Heart left ventricle (tissue), 16 donors: ENCODE results near the gene PGM1. TPM values are rescaled to one million over a fixed set of nuclear protein-coding genes. Genes with fewer than 3 reads are reported as not detected.

ENCODE experiments used
- ATAC-seq, 4 donors: fragments of 200-7000 bp; cut with Tn5 transposase; one replicate each; pipeline ENCODE4 v1.9.1; 2020 to 2022; ENCODE audit warnings: moderate library complexity in 4 of 4, mild to moderate bottlenecking in 3 of 4, moderate number of reproducible peaks in 1 of 4
- DNase-seq, 5 donors: peaks; one replicate each; pipeline ENCODE4 v3.0.0-alpha.2; 2020
- H3K27ac ChIP-seq, 12 donors: fragments of 200-600 bp; sonication (generic) in 4 of 12; one replicate each; pipeline versions ENCODE4 v1.5.0 to v1.8.0; 2016 to 2022; ENCODE audit warnings: mild to moderate bottlenecking in 2 of 12
- H3K27me3 ChIP-seq, 9 donors: fragments of 200-600 bp; sonication (generic) in 2 of 9; one replicate each; pipeline versions ENCODE4 v1.5.1 to v1.8.0; 2016 to 2022; ENCODE audit warnings: mild to moderate bottlenecking in 3 of 9
- H3K36me3 ChIP-seq, 9 donors: fragments of 200-600 bp; sonication (generic) in 2 of 9; one replicate each; pipeline versions ENCODE4 v1.5.0 to v1.8.0; 2018 to 2022; ENCODE audit warnings: mild to moderate bottlenecking in 2 of 9
- H3K4me1 ChIP-seq, 12 donors: fragments of 200-600 bp; sonication (generic) in 4 of 12; one replicate each; pipeline versions ENCODE4 v1.5.0 to v1.8.0; 2016 to 2022; ENCODE audit warnings: mild to moderate bottlenecking in 3 of 12
- H3K4me3 ChIP-seq, 12 donors: fragments of 200-600 bp; sonication (generic) in 4 of 12; one replicate each; pipeline versions ENCODE4 v1.5.0 to v1.8.0; 2017 to 2022; ENCODE audit warnings: mild to moderate bottlenecking in 9 of 12, moderate library complexity in 4 of 12
- H3K9me3 ChIP-seq, 12 donors: fragments of 200-600 bp; sonication (generic) in 4 of 12; one replicate each; pipeline versions ENCODE4 v1.5.0 to v1.8.0; 2016 to 2022; ENCODE audit warnings: mild to moderate bottlenecking in 1 of 12
- POLR2A ChIP-seq, 2 donors: fragments of 450-650 bp; IDR thresholded peaks; one replicate each; pipeline ENCODE4 v1.6.1; 2017; ENCODE audit warnings: antibody characterized with exemption in 2 of 2, mild to moderate bottlenecking in 2 of 2, moderate library complexity in 2 of 2
- WGBS, 4 donors: extraction: QIAGEN DNeasy Blood & Tissue Kit in 2 of 4; methylation state at CpG; one replicate each; pipeline versions ENCODE4 v1.1.5 to v1.1.7; 2013 to 2018; 5-methylcytosine and 5-hydroxymethylcytosine counted together
- intact Hi-C, 10 donors: fragments of 100-400 bp; cut with DNase I; formaldehyde crosslinking; loops; one replicate each; pipeline versions ENCODE4 v1.11.1 to v1.14.2; 2022
- polyA plus RNA-seq, 2 donors: library from polyadenylated mRNA; stranded (reverse); fragments of 200-250 nt; gene quantifications; one replicate each; pipeline ENCODE4 v1.2.3, GENCODE V29; 2013
- total RNA-seq, 9 donors: library from RNA; depleted of rRNA in 2 of 9; stranded (reverse); fragments of >200 nt in 2 of 9; fragmentation: NEBNext Ultra II Directional in 3 of 9; extraction: Animal tissue kit (Norgen Biotek cat#: 25700) in 3 of 9; gene quantifications; one replicate each; pipeline versions ENCODE4 v1.1.0 to v1.2.4, GENCODE V29; 2016 to 2023
- TF ChIP-seq, protein P1 (sequence below), 12 donors: fragments of 200-600 bp; sonication (generic) in 4 of 12; IDR thresholded peaks; one replicate each; pipeline versions ENCODE4 v1.5.0 to v1.8.0; 2018 to 2022; ENCODE audit warnings: antibody characterized with exemption in 12 of 12, mild to moderate bottlenecking in 5 of 12
- donor health status: ischemic (EF 13 %, LVEDD 7.1; RV severe dilation, severe dysfunction).
- donor health status: healthy with polysubstance abuse.
- donor health status: DM: no; HTN: yes; CAD: no.
- donor health status: DM: no; HTN: no; CAD: no.
- donor health status: ischemic (EF 25% LVEDD 6.9; RV normal size, moderate dysfunction).
- donor health status: ischemic (EF 25% LVEDD 5.7; RV mildly dilated, moderate dysfunction).
- donor health status: healthy.
- donor health status: DM: yes; HTN: yes; CAD: no.
- donor health status: ischemic (EF 35%, LVEDD 5.7; RV mildly dilated, moderate dysfunction).
- donor health status: nonischemic (EF 11% LVEDD 7.7; RV severe dilation, severe dysfunction).
- donor health status: DM: yes; HTN: yes; CAD: no.
- donor health status: PGD.
- donor health status: ischemic (EF 29% LVEDD 5.4; RV normal size, mild dysfunction).
- donor health status: nonischemic (EF 23%, LVEDD 6.1; RV moderate dilation, normal function).

The PGM1 gene
- total and polyA plus RNA-seq, 11 donors, result 51.4 to 419 (median 258) TPM

DNA sequence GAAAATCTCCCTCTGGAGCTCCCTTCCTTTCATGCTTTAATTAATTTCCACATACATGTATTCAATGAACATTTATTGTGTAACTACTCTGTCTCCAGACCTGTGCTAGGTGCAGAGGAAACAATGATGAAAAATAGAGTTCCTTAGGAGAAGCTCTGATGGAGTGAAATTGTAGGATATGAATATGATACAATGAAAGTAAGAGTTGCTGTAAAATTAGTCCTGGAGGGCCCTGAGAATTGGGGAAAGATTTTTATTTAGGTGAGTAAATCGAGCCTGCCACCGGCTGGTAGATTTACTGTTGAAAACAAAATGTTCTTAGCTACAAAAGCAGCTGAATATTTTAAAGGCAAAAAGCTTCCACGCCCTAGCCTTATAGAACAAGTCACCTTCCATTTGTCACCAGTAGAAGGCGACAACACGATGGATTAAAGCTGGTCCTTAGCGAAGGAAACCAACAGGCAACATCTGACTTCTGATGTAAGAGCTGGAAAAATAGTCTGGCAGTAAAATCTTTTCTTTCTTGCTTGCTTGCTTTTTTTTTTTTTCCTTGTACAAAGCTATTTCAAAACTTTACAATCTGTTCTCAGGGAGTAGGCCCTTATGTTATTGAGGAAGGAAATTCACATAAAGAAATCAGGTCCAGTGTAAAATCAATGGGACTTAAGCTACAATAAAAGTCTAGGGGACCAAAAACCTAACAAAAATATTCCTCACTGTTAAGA is 98.7 kb downstream of the PGM1 start:
- Histone ChIP-seq H3K36me3 (no peaks in the 10 kb centered on the region), H3K4me1 (peaks cover 0 to 20% (median 6%) of the 10 kb centered on the region in 12 donors), H3K27ac (peak overlapping the region in 8 of 12 donors; percentile 27 to 79 (median 50)), H3K4me3 (no peak overlapping the region), H3K9me3 (no peaks in the 10 kb centered on the region), H3K27me3 (no peaks in the 10 kb centered on the region)
- TF ChIP-seq, protein P1, sequence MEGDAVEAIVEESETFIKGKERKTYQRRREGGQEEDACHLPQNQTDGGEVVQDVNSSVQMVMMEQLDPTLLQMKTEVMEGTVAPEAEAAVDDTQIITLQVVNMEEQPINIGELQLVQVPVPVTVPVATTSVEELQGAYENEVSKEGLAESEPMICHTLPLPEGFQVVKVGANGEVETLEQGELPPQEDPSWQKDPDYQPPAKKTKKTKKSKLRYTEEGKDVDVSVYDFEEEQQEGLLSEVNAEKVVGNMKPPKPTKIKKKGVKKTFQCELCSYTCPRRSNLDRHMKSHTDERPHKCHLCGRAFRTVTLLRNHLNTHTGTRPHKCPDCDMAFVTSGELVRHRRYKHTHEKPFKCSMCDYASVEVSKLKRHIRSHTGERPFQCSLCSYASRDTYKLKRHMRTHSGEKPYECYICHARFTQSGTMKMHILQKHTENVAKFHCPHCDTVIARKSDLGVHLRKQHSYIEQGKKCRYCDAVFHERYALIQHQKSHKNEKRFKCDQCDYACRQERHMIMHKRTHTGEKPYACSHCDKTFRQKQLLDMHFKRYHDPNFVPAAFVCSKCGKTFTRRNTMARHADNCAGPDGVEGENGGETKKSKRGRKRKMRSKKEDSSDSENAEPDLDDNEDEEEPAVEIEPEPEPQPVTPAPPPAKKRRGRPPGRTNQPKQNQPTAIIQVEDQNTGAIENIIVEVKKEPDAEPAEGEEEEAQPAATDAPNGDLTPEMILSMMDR (IDR thresholded peaks at IDR 0.05), result peak; percentile 45 to 82 (median 71)
- TF ChIP-seq POLR2A (IDR thresholded peaks at IDR 0.05), result no peak
- intact Hi-C loops, result loop anchor here (2.0 to 10.0 kb wide), 14 partner anchors 80 to 550 kb away; partner anchors contain the start of gene ROR1 (in 1 of the 10)
- DNase-seq (peak in 2 of 5 donors; percentile 53 to 56), ATAC-seq (peak; percentile 74 to 87 (median 84))
- 1 to 2% (median 1%) methylated on average over 6 of the region's 6 CpGs for WGBS, 4 donors

GRCh38 chr1:63693944-63694571 is 100.8 kb downstream of the PGM1 start:
- H3K27ac ChIP-seq, result peak overlapping the region in 5 of 12 donors; percentile 0 to 94 (median 27)
- no peak for ATAC-seq
- H3K4me3 ChIP-seq, result no peak overlapping the region
- H3K4me1 ChIP-seq, result peaks cover 0 to 31% (median 11%) of the 10 kb centered on the region in 12 donors
- no peak for DNase-seq
- H3K9me3 ChIP-seq, result no peaks in the 10 kb centered on the region
- 92 to 97% (median 95%) methylated on average over 2 of the region's 2 CpGs for WGBS, 4 donors
- intact Hi-C loops, result loop anchor here (2.0 to 10.0 kb wide), 15 partner anchors 78 to 548 kb away; partner anchors contain the start of gene ROR1 (in 2 of the 10)
- H3K27me3 ChIP-seq, result no peaks in the 10 kb centered on the region
- H3K36me3 ChIP-seq, result no peaks in the 10 kb centered on the region
- TF ChIP-seq, protein P1 (IDR thresholded peaks at IDR 0.05), result no peak
- no peak for TF ChIP-seq POLR2A (IDR thresholded peaks at IDR 0.05)

GRCh38 chr1:63698001-63698838 is 105.0 kb downstream of the PGM1 start:
- peak; percentile 69 to 90 (median 77) for DNase-seq
- Histone ChIP-seq H3K4me1 (peaks cover 0 to 38% (median 8%) of the 10 kb centered on the region in 12 donors), H3K9me3 (no peaks in the 10 kb centered on the region), H3K4me3 (no peak overlapping the region), H3K27me3 (no peaks in the 10 kb centered on the region), H3K36me3 (no peaks in the 10 kb centered on the region), H3K27ac (peak overlapping the region; percentile 67 to 99 (median 92))
- TF ChIP-seq, protein P1 (IDR thresholded peaks at IDR 0.05), result no peak
- peak in 1 of 2 donors; percentile 51 for TF ChIP-seq POLR2A (IDR thresholded peaks at IDR 0.05)
- ATAC-seq, result peak; percentile 87 to 93 (median 91)
- 39 to 56% (median 53%) methylated on average over 13 of the region's 13 CpGs for WGBS, 4 donors
- intact Hi-C loops, result loop anchor here in 9 of 10 donors (5.0 to 10.0 kb wide), 11 partner anchors 74 to 437 kb away; partner anchors contain the start of gene ROR1 (in 2 of the 9)
